K562 (cell line): Measurements from ENCODE around the gene MYCT1. TPM values are rescaled to one million over a fixed set of nuclear protein-coding genes. Genes with fewer than 3 reads are reported as not detected.

Experiments
- ATAC-seq: fragments of 200-7000 bp; cut with Tn5 transposase; 3 replicates; pipeline ENCODE4 v1.9.1; 2020; ENCODE audit warnings: moderate library complexity
- BruUV-seq: library from RNA; stranded (reverse); fragments of 400-500 nt; replicated peaks from 2 replicates; lab custom pipeline; 2021; lab: Mats Ljungman, UMichigan
- CTCF ChIA-PET: fragments of 300-600 bp; formaldehyde crosslinking; extraction: SDS; loops from one replicate; lab custom pipeline; 2021; ENCODE audit warnings: low intra/inter-chr PET ratio; lab: Yijun Ruan, JAX
- POLR2A ChIA-PET: fragments of 300-600, 350-650 bp; sonication (Branson Sonifier 250); formaldehyde crosslinking; extraction: SDS; loops from one replicate; lab custom pipeline; 2021; ENCODE audit warnings: antibody characterized with exemption, inconsistent platforms; lab: Yijun Ruan, JAX
- DNase-seq, 4 experiments: peaks; one replicate each; pipeline versions ENCODE4 v3.0.0 to v3.0.0-alpha.2; 2011 to 2018; ENCODE audit warnings: low spot score in 3 of 4, mixed read lengths in 3 of 4; ENCODE audit errors: extremely low read depth in 1 of 4
- FAIRE-seq: peaks from 2 replicates; lab custom pipeline; 2011; peaks lifted over from hg19 to GRCh38; lab: Jason Lieb, UNC
- H2AFZ ChIP-seq: 2 replicates; pipeline ENCODE4 v1.6.0; 2011; ENCODE audit warnings: low read depth, low read length, control low read depth, inconsistent platforms
- H3K27ac ChIP-seq: fragments of 200-600 bp; 3 replicates; pipeline ENCODE4 v1.8.0; 2011; ENCODE audit warnings: low read depth, mild to moderate bottlenecking, control low read depth, inconsistent platforms, low read length, moderate library complexity, mixed read lengths; ENCODE audit errors: extremely low read depth
- H3K27me3 ChIP-seq, 2 experiments: fragments of 300-600 bp in 1 of 2; 2 replicates in 1 of 2; 3 replicates in 1 of 2; pipeline versions ENCODE4 v1.6.0 to v1.8.0; 2011; ENCODE audit warnings: inconsistent platforms in 2 of 2, low read length in 2 of 2, mild to moderate bottlenecking in 1 of 2, mixed read lengths in 1 of 2, moderate library complexity in 1 of 2; ENCODE audit not compliant: control insufficient read depth in 2 of 2, insufficient read depth in 2 of 2
- H3K36me3 ChIP-seq: fragments of 300-600 bp; 3 replicates; pipeline ENCODE4 v1.8.0; 2011; ENCODE audit warnings: mild to moderate bottlenecking, low read length, inconsistent platforms; ENCODE audit not compliant: control insufficient read depth, insufficient read depth
- H3K4me1 ChIP-seq, 2 experiments: fragments of 200-600 bp in 1 of 2; replicated peaks in 1 of 2; 2 replicates in 1 of 2; 3 replicates in 1 of 2; pipeline versions ENCODE4 v1.5.1 to v1.8.0; 2011; ENCODE audit warnings: inconsistent platforms in 2 of 2, low read length in 2 of 2, mild to moderate bottlenecking in 1 of 2, mixed read lengths in 1 of 2, moderate library complexity in 1 of 2; ENCODE audit not compliant: control insufficient read depth in 2 of 2, insufficient read depth in 2 of 2
- H3K4me2 ChIP-seq: 2 replicates; pipeline ENCODE4 v1.6.1; 2011; ENCODE audit warnings: low read length, control low read depth, inconsistent platforms, mixed read lengths; ENCODE audit not compliant: insufficient read depth
- H3K4me3 ChIP-seq: fragments of 200-600 bp; sonication (generic), shearing (Covaris generic); 2 replicates; pipeline ENCODE4 v1.5.1; 2016; ENCODE audit warnings: control low read depth, inconsistent platforms
- H3K79me2 ChIP-seq: fragments of 200-600 bp; 3 replicates; pipeline ENCODE4 v1.8.0; 2011; ENCODE audit warnings: low read length, inconsistent platforms; ENCODE audit not compliant: control insufficient read depth, insufficient read depth
- H3K9ac ChIP-seq, 2 experiments: 2 replicates each; pipeline versions ENCODE4 v1.6.0 to v1.6.1; 2011; ENCODE audit warnings: low read depth in 2 of 2, low read length in 2 of 2, control low read depth in 1 of 2, inconsistent platforms in 1 of 2, mild to moderate bottlenecking in 1 of 2, mixed read lengths in 1 of 2; ENCODE audit not compliant: insufficient read depth in 1 of 2
- H3K9me1 ChIP-seq: one replicate; pipeline ENCODE4 v1.6.0; 2011; ENCODE audit warnings: inconsistent platforms, mild to moderate bottlenecking, low read length, moderate library complexity; ENCODE audit not compliant: control insufficient read depth, insufficient read depth
- H3K9me3 ChIP-seq: replicated peaks from 2 replicates; pipeline ENCODE4 v1.5.1; 2011; ENCODE audit warnings: low read depth, low read length, inconsistent platforms; ENCODE audit not compliant: control insufficient read depth, insufficient read depth
- H4K20me1 ChIP-seq: replicated peaks from 2 replicates; pipeline ENCODE4 v1.6.1; 2011; ENCODE audit warnings: low read length, inconsistent platforms, mixed read lengths; ENCODE audit not compliant: control insufficient read depth, insufficient read depth
- ARID3B ChIP-seq: fragments of 250-450 bp; sonication (Bioruptor Pico); IDR thresholded peaks from 2 replicates; pipeline ENCODE4 v1.4.0; 2020; ENCODE audit warnings: borderline replicate concordance
- ATF1 ChIP-seq, 2 experiments: fragments of 450-650 bp in 1 of 2; IDR thresholded peaks; 2 replicates each; pipeline ENCODE4 v1.6.1; 2016; ENCODE audit warnings: missing compliant biosample characterization in 1 of 2, missing genetic modification characterization in 1 of 2
- GTF2A2 ChIP-seq: IDR thresholded peaks from 2 replicates; pipeline ENCODE4 v1.6.1; 2016; ENCODE audit warnings: mild to moderate bottlenecking, missing genetic modification characterization, missing compliant biosample characterization
- KAT8 ChIP-seq: fragments of 450-650 bp; IDR thresholded peaks from 2 replicates; pipeline ENCODE4 v1.6.1; 2016; ENCODE audit warnings: low read depth, mild to moderate bottlenecking
- KHSRP ChIP-seq: fragments of 450-650 bp; IDR thresholded peaks from 2 replicates; pipeline ENCODE4 v1.6.1; 2017
- POLR2A ChIP-seq: fragments of 450-650 bp; conservative IDR thresholded peaks from 2 replicates; pipeline ENCODE4 v1.6.1; 2016
- TCF3 ChIP-seq: sonication (generic); formaldehyde crosslinking; IDR thresholded peaks from 2 replicates; pipeline ENCODE4 v1.4.0; 2020; ENCODE audit warnings: mild to moderate bottlenecking, missing genetic modification reagents
- ZBTB34 ChIP-seq: fragments of 250-450 bp; sonication (Bioruptor Pico); IDR thresholded peaks from 2 replicates; pipeline ENCODE4 v1.8.0; 2021; ENCODE audit warnings: mild to moderate bottlenecking, moderate library complexity
- ZNF407 ChIP-seq: fragments of 450-650 bp; IDR thresholded peaks from 2 replicates; pipeline ENCODE4 v1.6.1; 2016; ENCODE audit warnings: low read depth
- ZNF449 ChIP-seq: fragments of 250-450 bp; sonication (Bioruptor Pico); IDR thresholded peaks from 2 replicates; pipeline ENCODE4 v1.8.0; 2022; ENCODE audit warnings: moderate library complexity, mild to moderate bottlenecking, inconsistent platforms
- ZSCAN29 ChIP-seq: fragments of 450-650 bp; IDR thresholded peaks from 2 replicates; pipeline ENCODE4 v1.6.1; 2017
- WGBS: fragments of 100-300 bp; shearing (Covaris generic); methylation state at CpG from one replicate; pipeline ENCODE4 v1.1.6; 2016; ENCODE audit warnings: low coverage, mixed read lengths; ENCODE audit not compliant: insufficient coverage; ENCODE audit errors: missing lambda C conversion rate; 5-methylcytosine and 5-hydroxymethylcytosine counted together
- in situ Hi-C: fragments of 300-500 bp; cut with MboI; formaldehyde crosslinking; loops from 4 replicates; pipeline ENCODE4 v1.15.0; 2018; ENCODE audit warnings: inconsistent platforms, mixed read lengths
- intact Hi-C: fragments of 100-400 bp; cut with micrococcal nuclease; formaldehyde crosslinking; loops from 2 replicates; pipeline ENCODE4 v1.14.2; 2022
- polyA plus RNA-seq, 8 experiments: library from polyadenylated mRNA; depleted of rRNA in 4 of 8; stranded (reverse) in 5 of 8; unstranded in 3 of 8; fragments of >200 nt; fragmentation: Nextera tagmentation in 2 of 8; fragmentation: Illumina TruSeq in 1 of 8; extraction: Ambion mirVana in 2 of 8; extraction: Trizol in 1 of 8; gene quantifications; 2 replicates each; pipeline versions ENCODE4 v1.2.1 to v1.2.3, GENCODE V29; 2011 to 2014; ENCODE audit warnings: inconsistent platforms in 1 of 8, missing spikeins in 1 of 8
- total RNA-seq, 7 experiments: library from RNA; depleted of rRNA in 6 of 7; stranded (reverse); fragments of >200 nt in 6 of 7; fragmentation: Illumina TruSeq in 2 of 7; extraction: Trizol in 2 of 7; gene quantifications; 2 replicates each; pipeline versions ENCODE4 v1.2.1 to v1.2.3, GENCODE V29; 2011 to 2021; ENCODE audit warnings: low replicate concordance in 1 of 7

The MYCT1 gene
- total and polyA plus RNA-seq, 9 of the 15 experiments (the other 6 are each of a cell fraction or from before 2014, with no cell fraction given) = 0.04 to 0.28 (median 0.08) TPM; not detected in 2

GRCh38 chr6:152720974-152721373 is 23.3 kb downstream of the MYCT1 start:
- no peaks in the 10 kb centered on the region for H3K36me3 ChIP-seq
- no peaks in the 10 kb centered on the region for H3K9me3 ChIP-seq
- DNase-seq (no peak), FAIRE-seq (no peak), ATAC-seq (no peak)
- ChIA-PET CTCF (no interaction called here), POLR2A (no interaction called here)
- no peak overlapping the region for H2AFZ ChIP-seq
- 3% methylated on average over 3 of the region's 3 CpGs for WGBS
- H3K4me3 ChIP-seq = no peak overlapping the region
- no peak overlapping the region for H3K4me2 ChIP-seq
- intact Hi-C loops = no loop called here
- no peak overlapping the region for H3K27ac ChIP-seq
- in situ Hi-C loops = no loop called here
- no peaks in the 10 kb centered on the region for H3K79me2 ChIP-seq
- H3K4me1 ChIP-seq = no peaks in the 10 kb centered on the region
- no TSS peak for BruUV-seq
- no peaks in the 10 kb centered on the region for H3K9me1 ChIP-seq
- no peaks in the 10 kb centered on the region for H3K27me3 ChIP-seq
- no peaks in the 10 kb centered on the region for H4K20me1 ChIP-seq
- no peak overlapping the region for H3K9ac ChIP-seq
- TF ChIP-seq KHSRP (no peak), ATF1 (CRISPR knock-in tag; IDR thresholded peaks at IDR 0.05) (no peak), ATF1 (tag; IDR thresholded peaks at IDR 0.05) (no peak), ZNF449 (CRISPR knock-in tag) (no peak), ZBTB34 (CRISPR knock-in tag) (no peak), ZSCAN29 (no peak), TCF3 (CRISPR knock-in tag) (no peak), ARID3B (CRISPR knock-in tag) (no peak), POLR2A (no peak), KAT8 (no peak), GTF2A2 (tag) (no peak), ZNF407 (no peak)
